K562 (cell line): Measurements from ENCODE around the gene ARHGAP4. TPM values are rescaled to one million over a fixed set of nuclear protein-coding genes. Genes with fewer than 3 reads are reported as not detected.

Source experiments
- EP400 ChIP-seq: fragments of 450-650 bp; IDR thresholded peaks from 2 replicates; pipeline ENCODE4 v1.6.1; 2017; ENCODE audit warnings: antibody characterized with exemption, mild to moderate bottlenecking, moderate library complexity
- GABPB2 ChIP-seq: fragments of 250-450 bp; sonication (Bioruptor Pico); conservative IDR thresholded peaks from 2 replicates; pipeline ENCODE4 v1.5.1; 2021; ENCODE audit warnings: mild to moderate bottlenecking
- MEF2A ChIP-seq: IDR thresholded peaks from 2 replicates; pipeline ENCODE4 v1.6.1; 2011; ENCODE audit warnings: low read depth, mild to moderate bottlenecking, low read length, moderate library complexity; ENCODE audit not compliant: control insufficient read depth
- NBN ChIP-seq: fragments of 450-650 bp; IDR thresholded peaks from 2 replicates; pipeline ENCODE4 v1.6.1; 2016; ENCODE audit warnings: low read depth, mild to moderate bottlenecking
- NCOA4 ChIP-seq: fragments of 450-650 bp; IDR thresholded peaks from 2 replicates; pipeline ENCODE4 v1.6.1; 2018; ENCODE audit warnings: mild to moderate bottlenecking; ENCODE audit not compliant: partially characterized antibody
- SLC30A9 ChIP-seq: fragments of 250-450 bp; sonication (Bioruptor Pico); IDR thresholded peaks from 2 replicates; pipeline ENCODE4 v1.8.0; 2022; ENCODE audit warnings: mild to moderate bottlenecking, moderate library complexity
- SRSF1 ChIP-seq: fragments of 200-400 bp; formaldehyde crosslinking; IDR thresholded peaks from 2 replicates; pipeline ENCODE4 v1.6.1; 2017; ENCODE audit warnings: mild to moderate bottlenecking, low read depth, low read length, moderate library complexity
- ZBTB40 ChIP-seq, 2 experiments: fragments of 450-650 bp in 1 of 2; sonication (generic) in 1 of 2; formaldehyde crosslinking in 1 of 2; IDR thresholded peaks; 2 replicates each; pipeline versions ENCODE4 v1.7.1 to v1.9.0; 2016 to 2022; ENCODE audit warnings: inconsistent platforms in 1 of 2, mild to moderate bottlenecking in 1 of 2, missing genetic modification reagents in 1 of 2
- polyA plus RNA-seq, 8 experiments: library from polyadenylated mRNA; depleted of rRNA in 4 of 8; stranded (reverse) in 5 of 8; unstranded in 3 of 8; fragments of >200 nt; fragmentation: Nextera tagmentation in 2 of 8; fragmentation: Illumina TruSeq in 1 of 8; extraction: Ambion mirVana in 2 of 8; extraction: Trizol in 1 of 8; gene quantifications; 2 replicates each; pipeline versions ENCODE4 v1.2.1 to v1.2.3, GENCODE V29; 2011 to 2014; ENCODE audit warnings: inconsistent platforms in 1 of 8, missing spikeins in 1 of 8
- total RNA-seq, 7 experiments: library from RNA; depleted of rRNA in 6 of 7; stranded (reverse); fragments of >200 nt in 6 of 7; fragmentation: Illumina TruSeq in 2 of 7; extraction: Trizol in 2 of 7; gene quantifications; 2 replicates each; pipeline versions ENCODE4 v1.2.1 to v1.2.3, GENCODE V29; 2011 to 2021; ENCODE audit warnings: low replicate concordance in 1 of 7
- TF ChIP-seq, protein P1 (sequence below), 2 experiments: fragments of 450-650 bp; IDR thresholded peaks; 2 replicates each; pipeline ENCODE4 v1.6.1; 2016; ENCODE audit warnings: mild to moderate bottlenecking in 2 of 2, borderline replicate concordance in 1 of 2, low read depth in 1 of 2, moderate library complexity in 1 of 2

Gene ARHGAP4
- total and polyA plus RNA-seq, 9 of the 15 experiments (the other 6 are each of a cell fraction or from before 2014, with no cell fraction given): 0.30 to 81.8 (median 13.5) TPM

DNA sequence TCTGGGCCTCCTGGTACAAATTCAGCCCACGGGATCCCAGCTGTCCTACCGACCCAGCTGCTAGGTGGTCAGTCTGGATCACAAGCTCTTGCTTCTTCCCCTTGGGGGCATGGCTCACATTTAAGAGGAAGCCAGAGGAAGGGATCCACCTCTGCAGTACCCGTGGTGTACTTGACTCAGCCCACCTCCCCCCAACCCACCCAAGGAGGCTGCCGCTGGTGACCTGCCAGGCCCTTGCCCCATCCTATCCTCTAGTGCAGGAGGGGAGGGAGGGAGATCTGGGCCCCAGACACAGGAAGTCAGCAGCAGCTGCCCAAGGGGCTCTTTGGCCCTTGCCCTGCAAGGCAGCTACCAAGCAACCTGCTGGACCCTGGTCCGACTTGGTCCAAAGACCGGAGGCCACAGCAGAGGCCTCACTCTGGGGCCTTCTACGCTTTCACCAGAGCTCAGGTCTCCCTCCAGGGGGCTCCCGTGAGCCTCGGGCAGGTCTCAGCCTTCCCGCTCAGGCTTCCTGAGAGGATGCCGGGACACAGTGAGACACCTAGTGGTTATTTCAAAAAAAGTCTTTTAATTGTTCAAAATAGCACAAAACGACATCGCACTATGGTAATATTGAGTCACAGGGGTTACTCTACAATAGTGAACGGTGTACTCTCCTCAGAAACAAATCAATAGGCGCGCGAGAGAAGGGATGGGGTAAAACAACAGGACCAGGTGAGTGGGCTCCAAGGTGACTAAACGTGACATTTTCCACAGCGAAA lies 21.1 kb upstream of the ARHGAP4 start (continued):
- TF ChIP-seq, protein P1, sequence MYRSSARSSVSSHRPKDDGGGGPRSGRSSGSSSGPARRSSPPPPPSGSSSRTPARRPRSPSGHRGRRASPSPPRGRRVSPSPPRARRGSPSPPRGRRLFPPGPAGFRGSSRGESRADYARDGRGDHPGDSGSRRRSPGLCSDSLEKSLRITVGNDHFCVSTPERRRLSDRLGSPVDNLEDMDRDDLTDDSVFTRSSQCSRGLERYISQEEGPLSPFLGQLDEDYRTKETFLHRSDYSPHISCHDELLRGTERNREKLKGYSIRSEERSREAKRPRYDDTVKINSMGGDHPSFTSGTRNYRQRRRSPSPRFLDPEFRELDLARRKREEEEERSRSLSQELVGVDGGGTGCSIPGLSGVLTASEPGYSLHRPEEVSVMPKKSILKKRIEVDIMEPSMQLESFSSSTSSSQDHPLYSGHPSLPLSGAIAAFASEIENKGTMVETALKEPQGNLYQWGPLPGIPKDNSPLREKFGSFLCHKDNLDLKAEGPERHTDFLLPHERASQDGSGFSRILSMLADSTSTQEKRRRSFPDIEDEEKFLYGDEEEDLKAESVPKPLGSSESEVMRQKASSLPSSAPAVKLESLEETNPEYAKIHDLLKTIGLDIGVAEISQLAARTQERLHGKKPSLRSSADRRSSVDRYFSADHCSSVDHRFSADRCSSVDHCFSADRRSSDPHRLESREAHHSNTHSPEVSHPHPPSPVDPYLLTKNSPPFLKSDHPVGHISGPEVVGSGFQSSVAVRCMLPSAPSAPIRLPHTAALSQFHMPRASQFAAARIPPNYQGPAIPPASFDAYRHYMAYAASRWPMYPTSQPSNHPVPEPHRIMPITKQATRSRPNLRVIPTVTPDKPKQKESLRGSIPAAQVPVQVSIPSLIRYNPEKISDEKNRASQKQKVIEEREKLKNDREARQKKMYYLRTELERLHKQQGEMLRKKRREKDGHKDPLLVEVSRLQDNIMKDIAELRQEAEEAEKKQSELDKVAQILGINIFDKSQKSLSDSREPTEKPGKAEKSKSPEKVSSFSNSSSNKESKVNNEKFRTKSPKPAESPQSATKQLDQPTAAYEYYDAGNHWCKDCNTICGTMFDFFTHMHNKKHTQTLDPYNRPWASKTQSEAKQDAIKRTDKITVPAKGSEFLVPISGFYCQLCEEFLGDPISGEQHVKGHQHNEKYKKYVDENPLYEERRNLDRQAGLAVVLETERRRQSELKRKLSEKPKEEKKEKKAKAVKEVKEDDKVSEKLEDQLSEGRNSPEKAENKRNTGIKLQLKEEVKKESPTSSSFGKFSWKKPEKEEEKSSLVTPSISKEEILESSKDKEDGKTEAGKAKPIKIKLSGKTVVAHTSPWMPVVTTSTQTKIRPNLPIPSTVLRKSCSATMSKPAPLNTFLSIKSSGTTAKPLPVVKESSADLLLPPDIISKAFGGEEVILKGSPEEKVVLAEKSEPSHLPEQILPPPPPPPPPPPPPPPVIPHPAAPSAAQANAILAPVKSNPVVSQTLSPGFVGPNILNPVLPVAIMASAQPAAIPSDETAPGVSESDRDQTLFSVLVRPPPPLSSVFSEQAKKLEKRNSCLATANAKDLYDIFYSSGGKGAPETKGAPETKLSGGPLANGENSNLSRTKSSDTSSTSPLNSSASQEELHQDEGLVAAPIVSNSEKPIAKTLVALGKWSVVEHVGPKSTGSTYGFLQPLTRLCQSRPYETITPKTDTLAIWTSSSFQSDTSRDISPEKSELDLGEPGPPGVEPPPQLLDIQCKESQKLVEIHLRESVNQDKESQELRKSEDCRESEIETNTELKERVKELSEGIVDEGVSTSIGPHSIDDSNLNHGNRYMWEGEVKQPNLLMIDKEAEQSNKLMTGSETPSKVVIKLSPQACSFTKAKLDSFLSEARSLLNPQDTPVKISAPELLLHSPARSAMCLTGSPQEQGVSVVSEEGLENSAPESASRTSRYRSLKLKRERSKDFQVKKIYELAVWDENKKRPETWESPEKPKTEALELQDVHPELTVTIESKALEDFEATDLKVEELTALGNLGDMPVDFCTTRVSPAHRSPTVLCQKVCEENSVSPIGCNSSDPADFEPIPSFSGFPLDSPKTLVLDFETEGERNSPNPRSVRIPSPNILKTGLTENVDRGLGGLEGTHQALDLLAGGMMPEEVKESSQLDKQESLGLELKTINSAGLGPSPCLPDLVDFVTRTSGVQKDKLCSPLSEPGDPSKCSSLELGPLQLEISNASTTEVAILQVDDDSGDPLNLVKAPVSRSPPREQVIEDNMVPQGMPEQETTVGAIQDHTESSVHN (IDR thresholded peaks at IDR 0.05; ENCODE audit: borderline replicate concordance in 1 of 2, low read depth in 1 of 2): no peak
- TF ChIP-seq NCOA4 (no peak), GABPB2 (CRISPR knock-in tag) (no peak), MEF2A (no peak), NBN (no peak), ZBTB40 (IDR thresholded peaks at IDR 0.05) (no peak), ZBTB40 (CRISPR knock-in tag; IDR thresholded peaks at IDR 0.05) (no peak), SRSF1 (no peak), SLC30A9 (no peak), EP400 (0 out of 2 replicates have a peak, but pooled peaks have one; percentile 11)
